Lower leg skin (tissue), 4 donors: ENCODE measurements around the gene RETREG3. TPM values are rescaled to one million over a fixed set of nuclear protein-coding genes. Genes with fewer than 3 reads are reported as not detected.

Experiments
- DNase-seq, 2 donors: peaks; one replicate each; pipeline ENCODE4 v3.0.0-alpha.2; 2019; ENCODE audit warnings: low spot score in 2 of 2
- H3K4me3 ChIP-seq: fragments of 200-600 bp; sonication (generic); 2 replicates; pipeline ENCODE4 v1.5.1; 2017; ENCODE audit warnings: mild to moderate bottlenecking, low read depth; ENCODE audit not compliant: poor library complexity, severe bottlenecking
- CTCF ChIP-seq, 3 donors: fragments of 450-650 bp; IDR thresholded peaks; one replicate each; pipeline ENCODE4 v1.5.1; 2016; ENCODE audit warnings: antibody characterized with exemption in 3 of 3, mild to moderate bottlenecking in 3 of 3, moderate library complexity in 2 of 3
- POLR2A ChIP-seq, 2 donors: fragments of 450-650 bp; IDR thresholded peaks; one replicate each; pipeline ENCODE4 v1.6.1; 2016 to 2017; ENCODE audit warnings: antibody characterized with exemption in 2 of 2, mild to moderate bottlenecking in 1 of 2, moderate library complexity in 1 of 2
- WGBS, 2 donors: methylation state at CpG; one replicate each; pipeline ENCODE4 v1.1.5; 2018; 5-methylcytosine and 5-hydroxymethylcytosine counted together
- intact Hi-C: fragments of 100-400 bp; cut with DNase I; formaldehyde crosslinking; loops from one replicate; pipeline ENCODE4 v1.15.0; 2023; ENCODE audit warnings: low total_unique reads
- total RNA-seq, 4 donors: library from RNA; depleted of rRNA; stranded (reverse); fragments of >200 nt; gene quantifications; one replicate each; pipeline ENCODE4 v1.1.0, GENCODE V29; 2016

RETREG3 gene
- total RNA-seq, 4 donors from 2014 or later = 69.4 to 106 (median 84.3) TPM

GRCh38 chr17:42563950-42564349 lies 45.2 kb downstream of the RETREG3 start:
- no peak for DNase-seq
- intact Hi-C loops = no loop called here
- TF ChIP-seq CTCF (IDR thresholded peaks at IDR 0.05) = no peak
- no peak for TF ChIP-seq POLR2A (IDR thresholded peaks at IDR 0.05)
- no peak overlapping the region for H3K4me3 ChIP-seq
- 85% methylated on average over 9 of the region's 9 CpGs for WGBS, 2 donors

- H3K4me3 ChIP-seq = no peak overlapping the region
- intact Hi-C loops = no loop called here
- 17 to 20% methylated on average over 1 of the region's 1 CpG for WGBS, 2 donors
- DNase-seq = no peak
- TF ChIP-seq CTCF (IDR thresholded peaks at IDR 0.05) = no peak
- TF ChIP-seq POLR2A (IDR thresholded peaks at IDR 0.05) = no peak
Observed at GRCh38 chr17:42563543-42563942, 45.6 kb downstream of the RETREG3 start.

GRCh38 chr17:42563143-42563509 lies 46.0 kb downstream of the RETREG3 start:
- intact Hi-C loops = no loop called here
- TF ChIP-seq CTCF (IDR thresholded peaks at IDR 0.05) (no peak), POLR2A (IDR thresholded peaks at IDR 0.05) (no peak)
- WGBS, 2 donors = 65 to 74% methylated on average over 14 of the region's 14 CpGs
- no peak overlapping the region for H3K4me3 ChIP-seq
- no peak for DNase-seq

GRCh38 chr17:42562388-42563142 lies 46.6 kb downstream of the RETREG3 start:
- no peak for DNase-seq
- 4 to 12% methylated on average over 36 to 44 of the region's 48 CpGs for WGBS, 2 donors
- intact Hi-C loops = no loop called here

GRCh38 chr17:42561897-42562387 lies 47.2 kb downstream of the RETREG3 start, which contains the start of gene COASY:
Gene COASY, plus strand, starts transcription at chr17:42562148. Its CDS starts 475 bp downstream, at chr17:42562623.
- intact Hi-C loops = no loop called here
- TF ChIP-seq CTCF (IDR thresholded peaks at IDR 0.05) (no peak), POLR2A (IDR thresholded peaks at IDR 0.05) (no peak)
- H3K4me3 ChIP-seq = peak within 1 kb of the TSS; percentile 82
- DNase-seq = peak; percentile 95 to 99
- WGBS, 2 donors = 0% methylated on average over 26 of the region's 26 CpGs

More at GRCh38 chr17:42562388-42563142, 46.6 kb downstream of the RETREG3 start:
- peak overlapping the region; percentile 82 for H3K4me3 ChIP-seq
- TF ChIP-seq CTCF (IDR thresholded peaks at IDR 0.05) (no peak), POLR2A (IDR thresholded peaks at IDR 0.05) (no peak)
